SH-SY5Y (cell line): ENCODE data around the gene TSSC4.

Experiments used
- GATA2 ChIP-seq: IDR thresholded peaks from 2 replicates; pipeline ENCODE4 v1.6.1; 2011; ENCODE audit warnings: mild to moderate bottlenecking, low read depth, low read length
- GATA3 ChIP-seq: IDR thresholded peaks from 2 replicates; pipeline ENCODE4 v1.6.1; 2011; ENCODE audit warnings: low read depth, mild to moderate bottlenecking, low read length, moderate library complexity

GRCh38 chr11:2400069-2400761, at the start of gene TSSC4:
- TF ChIP-seq GATA2 = no peak
- TF ChIP-seq GATA3 = no peak
